Brain pericyte (primary cell): ENCODE results near the gene CIZ1.

Source experiments
- DNase-seq: peaks from one replicate; pipeline ENCODE4 v3.0.0-alpha.2; 2012; ENCODE audit warnings: low read depth, low spot score

CIZ1 gene

GRCh38 chr9:128125580-128126354, 65.6 kb downstream of the CIZ1 start:
- DNase-seq, result no peak

GRCh38 chr9:128124873-128125579, 66.3 kb downstream of the CIZ1 start:
- DNase-seq, result no peak

GRCh38 chr9:128124451-128124850, 66.9 kb downstream of the CIZ1 start:
- DNase-seq, result no peak

GRCh38 chr9:128123451-128124080, 67.8 kb downstream of the CIZ1 start:
- no peak for DNase-seq

GRCh38 chr9:128122809-128123175, 68.6 kb downstream of the CIZ1 start:
- no peak for DNase-seq

- DNase-seq, result no peak
Measured at GRCh38 chr9:128121924-128122808, 69.2 kb downstream of the CIZ1 start.

- no peak for DNase-seq
Measured at GRCh38 chr9:128121466-128121810, 69.9 kb downstream of the CIZ1 start.

GRCh38 chr9:128120741-128121465, 70.5 kb downstream of the CIZ1 start:
- DNase-seq, result no peak

- DNase-seq, result no peak
Measured at GRCh38 chr9:128120061-128120740, 71.2 kb downstream of the CIZ1 start.

- DNase-seq, result no peak
Measured at GRCh38 chr9:128118971-128119665, 72.3 kb downstream of the CIZ1 start.

- DNase-seq, result no peak
Measured at GRCh38 chr9:128118472-128118857, 72.9 kb downstream of the CIZ1 start.

GRCh38 chr9:128117613-128118471, 73.5 kb downstream of the CIZ1 start:
- peak; percentile 78 for DNase-seq

GRCh38 chr9:128116104-128117083, 75.0 kb downstream of the CIZ1 start:
- DNase-seq, result no peak
